ENCODE results near the gene SKAP1.

- no peak for TF ChIP-seq CTCF (IDR thresholded peaks at IDR 0.05; ENCODE audit: low read length)
- no peak for TF ChIP-seq EZH2 (optimal IDR thresholded peaks at IDR 0.05; ENCODE audit: low read depth, low read length)
- TF ChIP-seq EZH2phosphoT487 (IDR thresholded peaks at IDR 0.05; ENCODE audit: low read length) = no peak
Measured at GRCh38 chr17:48240562-48241130, 189.4 kb downstream of the SKAP1 start.
